ENCODE data around the gene FERMT3.

FERMT3 gene

GRCh38 chr11:64163951-64164350, 42.6 kb upstream of the FERMT3 start:
- Histone ChIP-seq H3K9me2 (replicated peaks; ENCODE audit: insufficient read depth, low read length) (no peaks in the 10 kb centered on the region), H3K79me2 (ENCODE audit: low read length) (peaks cover 15% of the 10 kb centered on the region), H3K9me3 (replicated peaks; ENCODE audit: insufficient read depth, low read length) (no peaks in the 10 kb centered on the region), H2AFZ (ENCODE audit: low read length) (no peak overlapping the region), H3K4me1 (ENCODE audit: low read length) (0 out of 2 replicates have a peak, but pooled peaks cover 4% of the 10 kb centered on the region), H3K27ac (ENCODE audit: low read length) (no peak overlapping the region), H3K4me2 (ENCODE audit: low read depth, low read length) (no peak overlapping the region), H3F3A (ENCODE audit: insufficient read depth, low read length) (peaks cover 4% of the 10 kb centered on the region), H3K4me3 (ENCODE audit: low read length) (no peak overlapping the region), H3K27me3 (replicated peaks; ENCODE audit: insufficient read depth, low read length) (no peaks in the 10 kb centered on the region), H3K36me3 (replicated peaks; ENCODE audit: insufficient read depth, low read length) (no peaks in the 10 kb centered on the region), H3K9ac (ENCODE audit: low read length) (no peak overlapping the region), H4K20me1 (ENCODE audit: insufficient read depth, low read length) (no peaks in the 10 kb centered on the region)
- TF ChIP-seq, protein P1, sequence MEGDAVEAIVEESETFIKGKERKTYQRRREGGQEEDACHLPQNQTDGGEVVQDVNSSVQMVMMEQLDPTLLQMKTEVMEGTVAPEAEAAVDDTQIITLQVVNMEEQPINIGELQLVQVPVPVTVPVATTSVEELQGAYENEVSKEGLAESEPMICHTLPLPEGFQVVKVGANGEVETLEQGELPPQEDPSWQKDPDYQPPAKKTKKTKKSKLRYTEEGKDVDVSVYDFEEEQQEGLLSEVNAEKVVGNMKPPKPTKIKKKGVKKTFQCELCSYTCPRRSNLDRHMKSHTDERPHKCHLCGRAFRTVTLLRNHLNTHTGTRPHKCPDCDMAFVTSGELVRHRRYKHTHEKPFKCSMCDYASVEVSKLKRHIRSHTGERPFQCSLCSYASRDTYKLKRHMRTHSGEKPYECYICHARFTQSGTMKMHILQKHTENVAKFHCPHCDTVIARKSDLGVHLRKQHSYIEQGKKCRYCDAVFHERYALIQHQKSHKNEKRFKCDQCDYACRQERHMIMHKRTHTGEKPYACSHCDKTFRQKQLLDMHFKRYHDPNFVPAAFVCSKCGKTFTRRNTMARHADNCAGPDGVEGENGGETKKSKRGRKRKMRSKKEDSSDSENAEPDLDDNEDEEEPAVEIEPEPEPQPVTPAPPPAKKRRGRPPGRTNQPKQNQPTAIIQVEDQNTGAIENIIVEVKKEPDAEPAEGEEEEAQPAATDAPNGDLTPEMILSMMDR (IDR thresholded peaks at IDR 0.05; ENCODE audit: low read length): no peak
- TF ChIP-seq EZH2phosphoT487 (IDR thresholded peaks at IDR 0.05; ENCODE audit: low read length) (no peak), EZH2 (optimal IDR thresholded peaks at IDR 0.05; ENCODE audit: low read depth, low read length) (no peak)
- DNase-seq: no peak

DNA sequence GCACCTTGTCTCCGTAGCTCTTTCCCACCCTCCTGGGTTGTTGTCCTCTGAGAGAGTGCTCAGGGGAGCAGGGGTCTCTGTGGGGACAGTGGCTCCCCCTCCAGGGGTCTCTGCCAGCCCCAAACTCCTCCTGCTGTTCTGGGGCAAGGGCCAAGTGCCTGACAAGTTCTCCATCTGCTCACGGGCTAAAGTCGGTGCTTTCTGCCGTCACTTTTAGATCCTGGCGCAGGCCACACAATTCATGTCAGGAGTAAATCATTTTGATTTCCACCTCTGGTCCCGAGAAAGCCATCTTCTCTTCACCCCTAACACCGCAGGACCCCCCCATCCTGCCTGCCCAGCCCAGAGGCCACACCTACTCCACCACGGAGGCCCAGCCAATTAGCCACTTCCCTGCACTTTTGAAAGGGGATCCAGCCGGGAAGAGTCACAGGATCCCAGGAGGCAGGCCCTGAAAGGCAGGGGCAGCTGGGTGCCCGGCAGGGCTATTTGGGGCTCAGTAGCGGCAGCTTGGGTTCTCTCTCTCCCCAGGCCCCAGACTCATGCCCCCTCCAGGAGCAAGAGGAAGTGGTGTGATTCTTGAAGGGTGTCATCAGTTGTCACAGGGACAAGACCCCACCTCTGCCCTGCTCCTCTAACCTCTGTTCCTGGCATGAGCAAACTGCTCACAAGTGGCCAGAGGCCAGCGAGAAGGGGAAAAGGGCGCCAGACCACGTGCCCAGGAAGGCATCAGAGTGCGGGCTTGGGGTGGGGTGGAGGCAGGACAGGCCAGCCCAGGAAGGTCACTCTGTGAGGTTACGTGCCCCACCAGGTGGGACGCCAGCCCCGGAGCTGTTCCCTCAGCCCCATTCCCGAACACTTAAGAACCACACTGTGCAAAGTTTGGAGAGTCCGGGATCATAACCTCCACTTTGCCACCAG, 41.9 kb upstream of the FERMT3 start:
- no peak for DNase-seq
- H2AFZ ChIP-seq (ENCODE audit: low read length): no peak overlapping the region
- no peak overlapping the region for H3K9ac ChIP-seq (ENCODE audit: low read length)

DNA sequence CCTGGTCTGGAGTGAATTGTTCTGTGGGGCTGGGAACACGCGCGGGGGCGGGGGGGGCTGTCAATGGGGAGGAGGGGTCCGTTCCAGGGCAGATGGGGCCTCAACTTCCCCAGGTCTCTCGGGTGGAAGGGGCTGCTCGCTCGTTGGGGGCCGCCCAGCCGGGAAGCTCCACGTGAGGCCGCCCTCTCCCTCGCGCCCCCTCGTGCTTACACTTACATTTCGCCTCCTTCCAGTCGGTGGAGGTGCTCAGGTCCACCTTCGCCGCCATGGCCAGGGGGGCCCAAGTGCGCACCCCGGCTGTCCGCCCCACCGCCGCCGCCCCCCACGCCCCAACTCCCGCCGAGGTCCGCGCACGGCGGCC, 41.1 kb upstream of the FERMT3 start:
- H2AFZ ChIP-seq (ENCODE audit: low read length): peak overlapping the region; percentile 88
- H3K4me3 ChIP-seq (ENCODE audit: low read length): peak overlapping the region; percentile 74
- DNase-seq: no peak
- TF ChIP-seq EZH2 (optimal IDR thresholded peaks at IDR 0.05; ENCODE audit: low read depth, low read length) (no peak), EZH2phosphoT487 (IDR thresholded peaks at IDR 0.05; ENCODE audit: low read length) (no peak)
- TF ChIP-seq, protein P1 (IDR thresholded peaks at IDR 0.05; ENCODE audit: low read length): no peak
- no peaks in the 10 kb centered on the region for H4K20me1 ChIP-seq (ENCODE audit: insufficient read depth, low read length)
- H3K4me2 ChIP-seq (ENCODE audit: low read depth, low read length): peak overlapping the region; percentile 83
- H3K27ac ChIP-seq (ENCODE audit: low read length): no peak overlapping the region
- H3K36me3 ChIP-seq (replicated peaks; ENCODE audit: insufficient read depth, low read length): no peaks in the 10 kb centered on the region
- 0 out of 2 replicates have a peak, but pooled peaks cover 4% of the 10 kb centered on the region for H3K4me1 ChIP-seq (ENCODE audit: low read length)
- H3K9me3 ChIP-seq (replicated peaks; ENCODE audit: insufficient read depth, low read length): no peaks in the 10 kb centered on the region
- H3K9me2 ChIP-seq (replicated peaks; ENCODE audit: insufficient read depth, low read length): no peaks in the 10 kb centered on the region
- H3K9ac ChIP-seq (ENCODE audit: low read length): peak overlapping the region; percentile 75
- no peaks in the 10 kb centered on the region for H3K27me3 ChIP-seq (replicated peaks; ENCODE audit: insufficient read depth, low read length)
- H3K79me2 ChIP-seq (ENCODE audit: low read length): peaks cover 15% of the 10 kb centered on the region
- H3F3A ChIP-seq (ENCODE audit: insufficient read depth, low read length): peaks cover 4% of the 10 kb centered on the region

More for the DNA sequence above, 41.9 kb upstream of the FERMT3 start:
- TF ChIP-seq, protein P1 (IDR thresholded peaks at IDR 0.05; ENCODE audit: low read length): no peak
- Histone ChIP-seq H3K27ac (ENCODE audit: low read length) (no peak overlapping the region), H3K4me3 (ENCODE audit: low read length) (peak overlapping the region; percentile 74), H3K9me2 (replicated peaks; ENCODE audit: insufficient read depth, low read length) (no peaks in the 10 kb centered on the region), H3K4me1 (ENCODE audit: low read length) (0 out of 2 replicates have a peak, but pooled peaks cover 4% of the 10 kb centered on the region), H3F3A (ENCODE audit: insufficient read depth, low read length) (peaks cover 4% of the 10 kb centered on the region), H4K20me1 (ENCODE audit: insufficient read depth, low read length) (no peaks in the 10 kb centered on the region), H3K79me2 (ENCODE audit: low read length) (peaks cover 15% of the 10 kb centered on the region), H3K9me3 (replicated peaks; ENCODE audit: insufficient read depth, low read length) (no peaks in the 10 kb centered on the region), H3K4me2 (ENCODE audit: low read depth, low read length) (peak overlapping the region; percentile 83), H3K36me3 (replicated peaks; ENCODE audit: insufficient read depth, low read length) (no peaks in the 10 kb centered on the region), H3K27me3 (replicated peaks; ENCODE audit: insufficient read depth, low read length) (no peaks in the 10 kb centered on the region)

Data from MM.1S (cell line).